KMS-11 (cell line): ENCODE results near the gene HIPK1.
"Not testable (repeated sequence)": the region's sequence is repeated elsewhere in the genome, so short reads cannot be mapped to it uniquely, and the experiment has no call there.

Experiments used
- H2AFZ ChIP-seq: fragments of 200-600 bp; sonication (generic); 2 replicates; pipeline ENCODE4 v1.6.1; 2016; ENCODE audit warnings: antibody characterized with exemption, mixed run types, low read depth
- H3K27ac ChIP-seq: fragments of 200-600 bp; sonication (generic); 2 replicates; pipeline ENCODE4 v1.6.1; 2016; ENCODE audit warnings: mild to moderate bottlenecking, mixed run types
- H3K27me3 ChIP-seq: fragments of 200-600 bp; sonication (generic); 2 replicates; pipeline ENCODE4 v1.6.1; 2017; ENCODE audit warnings: mild to moderate bottlenecking, low read depth, mixed run types, moderate library complexity; ENCODE audit not compliant: insufficient read depth
- H3K36me3 ChIP-seq: fragments of 200-600 bp; sonication (generic); 2 replicates; pipeline ENCODE4 v1.6.1; 2017; ENCODE audit warnings: mild to moderate bottlenecking, mixed run types; ENCODE audit not compliant: insufficient read depth
- H3K4me1 ChIP-seq: fragments of 200-600 bp; sonication (generic); 2 replicates; pipeline ENCODE4 v1.6.1; 2016; ENCODE audit warnings: mild to moderate bottlenecking, low read depth, mixed run types; ENCODE audit not compliant: poor library complexity, severe bottlenecking
- H3K4me2 ChIP-seq: fragments of 200-600 bp; sonication (generic); 2 replicates; pipeline ENCODE4 v1.7.0; 2016; ENCODE audit warnings: mild to moderate bottlenecking, mixed run types
- H3K4me3 ChIP-seq: fragments of 200-600 bp; sonication (generic); IDR thresholded peaks from 2 replicates; pipeline ENCODE4 v1.6.1; 2017; ENCODE audit warnings: low read depth, low read length, mixed read lengths; ENCODE audit not compliant: insufficient read depth
- H3K79me2 ChIP-seq: fragments of 200-600 bp; sonication (generic); 2 replicates; pipeline ENCODE4 v1.6.1; 2016; ENCODE audit warnings: low read depth, mixed run types; ENCODE audit not compliant: insufficient read depth
- H3K9ac ChIP-seq: fragments of 200-600 bp; sonication (generic); 2 replicates; pipeline ENCODE4 v1.6.1; 2016; ENCODE audit warnings: mild to moderate bottlenecking, mixed run types
- H4K20me1 ChIP-seq: fragments of 200-600 bp; sonication (generic); 2 replicates; pipeline ENCODE4 v1.6.1; 2016; ENCODE audit warnings: mild to moderate bottlenecking, mixed run types; ENCODE audit not compliant: insufficient read depth
- TF ChIP-seq, protein P1 (sequence below): fragments of 200-600 bp; sonication (generic); conservative IDR thresholded peaks from 2 replicates; pipeline ENCODE4 v1.6.1; 2017; ENCODE audit warnings: low read depth, mild to moderate bottlenecking, antibody characterized with exemption, low read length, moderate library complexity, mixed read lengths

Gene HIPK1

DNA sequence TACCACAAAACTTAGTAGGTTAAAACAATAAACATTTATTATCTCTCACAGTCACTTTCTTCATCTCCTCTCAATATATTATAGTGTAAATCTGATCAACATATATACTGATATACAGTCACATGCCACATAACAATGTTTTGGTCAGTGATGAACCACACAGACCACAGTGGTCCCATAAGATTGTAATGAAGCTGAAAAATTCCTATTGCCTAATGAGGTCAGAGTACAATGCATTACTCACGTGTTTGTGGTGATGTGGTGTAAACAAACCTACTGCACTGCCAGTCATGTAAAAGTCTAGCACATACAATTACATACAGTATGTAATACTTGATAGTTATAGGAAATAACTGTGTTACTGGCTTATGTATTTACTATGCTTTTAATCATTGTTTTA is 80.3 kb downstream of the HIPK1 start:
- Histone ChIP-seq H3K4me1 (no peaks in the 10 kb centered on the region), H4K20me1 (no peaks in the 10 kb centered on the region), H3K4me2 (no peak overlapping the region), H2AFZ (no peak overlapping the region), H3K79me2 (no peaks in the 10 kb centered on the region), H3K36me3 (no peaks in the 10 kb centered on the region), H3K27ac (no peak overlapping the region), H3K27me3 (no peaks in the 10 kb centered on the region), H3K4me3 (no peak overlapping the region), H3K9ac (no peak overlapping the region)
- TF ChIP-seq, protein P1, sequence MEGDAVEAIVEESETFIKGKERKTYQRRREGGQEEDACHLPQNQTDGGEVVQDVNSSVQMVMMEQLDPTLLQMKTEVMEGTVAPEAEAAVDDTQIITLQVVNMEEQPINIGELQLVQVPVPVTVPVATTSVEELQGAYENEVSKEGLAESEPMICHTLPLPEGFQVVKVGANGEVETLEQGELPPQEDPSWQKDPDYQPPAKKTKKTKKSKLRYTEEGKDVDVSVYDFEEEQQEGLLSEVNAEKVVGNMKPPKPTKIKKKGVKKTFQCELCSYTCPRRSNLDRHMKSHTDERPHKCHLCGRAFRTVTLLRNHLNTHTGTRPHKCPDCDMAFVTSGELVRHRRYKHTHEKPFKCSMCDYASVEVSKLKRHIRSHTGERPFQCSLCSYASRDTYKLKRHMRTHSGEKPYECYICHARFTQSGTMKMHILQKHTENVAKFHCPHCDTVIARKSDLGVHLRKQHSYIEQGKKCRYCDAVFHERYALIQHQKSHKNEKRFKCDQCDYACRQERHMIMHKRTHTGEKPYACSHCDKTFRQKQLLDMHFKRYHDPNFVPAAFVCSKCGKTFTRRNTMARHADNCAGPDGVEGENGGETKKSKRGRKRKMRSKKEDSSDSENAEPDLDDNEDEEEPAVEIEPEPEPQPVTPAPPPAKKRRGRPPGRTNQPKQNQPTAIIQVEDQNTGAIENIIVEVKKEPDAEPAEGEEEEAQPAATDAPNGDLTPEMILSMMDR, result no peak

DNA sequence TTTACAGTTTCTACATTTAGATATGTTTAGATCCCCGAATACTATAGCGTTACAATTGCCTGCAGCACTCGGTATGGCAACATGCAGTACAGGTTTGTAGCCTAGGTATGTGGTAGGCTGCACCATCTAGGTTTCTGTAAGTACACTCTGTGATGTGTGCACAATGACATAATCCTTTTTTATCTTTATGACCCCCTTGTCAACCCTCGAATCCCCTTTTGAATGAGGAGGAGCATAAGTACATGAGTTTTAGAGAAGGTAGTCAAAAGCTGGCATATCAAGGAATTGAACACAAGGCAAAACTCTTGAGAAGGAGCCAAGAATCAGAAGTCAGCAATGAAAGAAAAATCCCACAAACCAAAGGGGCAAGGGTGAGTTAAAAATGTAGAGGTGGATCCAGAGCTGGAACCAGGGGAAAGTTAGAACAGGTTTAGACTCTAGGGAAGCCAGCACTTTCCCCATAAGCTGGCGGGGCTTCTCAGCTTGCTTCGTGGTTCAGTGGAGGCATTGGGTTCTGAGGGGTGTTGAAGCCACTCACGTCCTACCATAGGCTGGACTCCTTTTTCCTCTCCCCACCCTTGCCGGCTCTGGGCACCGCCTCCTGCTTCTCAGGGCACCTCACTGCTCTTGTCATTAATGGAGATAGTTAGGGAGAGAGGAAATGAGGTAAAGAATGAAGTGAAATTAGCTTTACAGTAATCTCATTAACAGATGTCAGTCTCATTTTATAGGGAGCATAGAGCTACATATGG is 81.5 kb downstream of the HIPK1 start:
- no peak overlapping the region for H3K4me3 ChIP-seq
- TF ChIP-seq, protein P1, result no peak
- H3K4me2 ChIP-seq, result no peak overlapping the region
- H3K79me2 ChIP-seq, result no peaks in the 10 kb centered on the region
- no peak overlapping the region for H2AFZ ChIP-seq
- H3K36me3 ChIP-seq, result no peaks in the 10 kb centered on the region
- H3K27ac ChIP-seq, result no peak overlapping the region
- H3K4me1 ChIP-seq, result no peaks in the 10 kb centered on the region
- H3K27me3 ChIP-seq, result no peaks in the 10 kb centered on the region
- H4K20me1 ChIP-seq, result no peaks in the 10 kb centered on the region
- H3K9ac ChIP-seq, result no peak overlapping the region

DNA sequence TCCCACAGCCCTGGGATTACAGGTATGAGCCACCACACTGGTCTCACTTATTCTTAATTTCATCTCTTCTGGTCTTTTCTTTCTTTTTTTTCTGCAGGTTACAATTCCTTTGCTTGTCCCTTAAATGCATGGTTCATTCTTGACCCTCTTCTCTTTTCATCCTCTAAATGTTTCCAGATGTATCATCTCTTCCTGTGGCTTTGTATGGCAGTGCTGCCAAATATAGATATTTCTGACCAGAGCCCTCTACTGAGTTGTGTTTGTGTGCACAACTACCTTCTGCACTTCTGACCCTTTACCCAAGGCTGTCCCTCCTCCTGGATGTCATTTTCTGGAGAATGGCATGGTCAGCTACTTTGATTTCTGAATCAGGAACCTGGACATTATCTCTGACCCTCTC is 82.7 kb downstream of the HIPK1 start:
- Histone ChIP-seq H3K9ac (no peak overlapping the region), H2AFZ (no peak overlapping the region), H4K20me1 (no peaks in the 10 kb centered on the region), H3K4me2 (no peak overlapping the region), H3K4me1 (no peaks in the 10 kb centered on the region), H3K79me2 (no peaks in the 10 kb centered on the region), H3K27ac (no peak overlapping the region), H3K4me3 (no peak overlapping the region), H3K36me3 (no peaks in the 10 kb centered on the region), H3K27me3 (no peaks in the 10 kb centered on the region)
- TF ChIP-seq, protein P1, result no peak

DNA sequence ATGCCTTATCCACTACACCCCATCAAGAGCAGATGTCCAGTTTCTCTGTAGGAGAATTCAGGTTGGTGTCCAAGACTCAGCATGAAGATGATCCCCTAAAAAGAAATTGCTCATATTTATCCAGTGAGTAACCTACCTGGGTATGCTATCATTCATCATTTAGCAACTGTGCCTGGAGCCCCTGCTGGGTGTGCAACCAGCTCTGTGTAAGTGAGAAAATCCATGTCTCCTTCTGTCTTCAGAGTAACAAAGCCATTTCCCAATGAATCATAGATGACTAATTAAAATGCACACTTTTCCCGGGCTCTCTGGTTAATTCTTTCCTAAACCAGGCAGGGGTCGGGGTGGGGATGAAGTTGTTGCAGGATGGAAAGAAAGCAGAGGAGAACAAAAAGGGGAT is 86.0 kb downstream of the HIPK1 start:
- H3K4me2 ChIP-seq, result no peak overlapping the region
- TF ChIP-seq, protein P1, result no peak

DNA sequence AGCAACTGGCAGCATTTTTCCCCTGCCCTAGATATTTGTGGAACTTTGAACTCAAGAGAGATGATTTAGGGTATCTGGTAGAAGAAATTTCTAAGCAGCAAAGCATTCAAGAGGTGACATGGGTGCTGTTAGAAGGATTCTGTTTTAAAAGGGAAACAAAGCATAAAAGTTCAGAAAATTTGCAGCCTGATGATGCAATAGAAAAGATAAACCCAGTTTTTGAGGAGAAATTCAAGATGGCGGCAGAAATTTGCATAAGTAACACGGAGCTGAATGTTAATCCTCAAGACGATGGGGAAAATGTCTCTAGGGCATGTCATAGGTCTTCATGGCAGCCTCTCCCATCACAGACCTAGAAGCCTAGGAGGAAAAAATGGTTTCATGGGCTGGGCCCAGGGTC is 90.6 kb downstream of the HIPK1 start:
- not testable (repeated sequence) for H3K9ac ChIP-seq, H3K4me3 ChIP-seq, H3K79me2 ChIP-seq, H3K4me1 ChIP-seq, H3K27ac ChIP-seq, H3K27me3 ChIP-seq, H4K20me1 ChIP-seq, H3K36me3 ChIP-seq, H3K4me2 ChIP-seq, H2AFZ ChIP-seq

More for the DNA sequence above, 86.0 kb downstream of the HIPK1 start:
- H3K27me3 ChIP-seq, result no peaks in the 10 kb centered on the region
- no peak overlapping the region for H3K4me3 ChIP-seq
- H2AFZ ChIP-seq, result no peak overlapping the region
- H4K20me1 ChIP-seq, result no peaks in the 10 kb centered on the region
- H3K27ac ChIP-seq, result no peak overlapping the region
- no peaks in the 10 kb centered on the region for H3K79me2 ChIP-seq
- H3K9ac ChIP-seq, result no peak overlapping the region
- H3K36me3 ChIP-seq, result no peaks in the 10 kb centered on the region
- no peaks in the 10 kb centered on the region for H3K4me1 ChIP-seq
